ENCODE data around the gene CTNNA3.

The CTNNA3 gene

GRCh38 chr10:66627156-66627555 lies 1068.8 kb downstream of the CTNNA3 start:
- Histone ChIP-seq H3K4me1 (ENCODE audit: control insufficient read depth in 2 of 2, insufficient read depth in 2 of 2, low read length in 2 of 2) (no peaks in the 10 kb centered on the region), H3K9ac (ENCODE audit: low read depth in 1 of 2, low read length in 2 of 2) (no peak overlapping the region), H3K27ac (ENCODE audit: low read depth in 2 of 2, low read length in 2 of 2) (no peak overlapping the region), H3K36me3 (ENCODE audit: control insufficient read depth in 2 of 2, insufficient read depth in 2 of 2, low read length in 2 of 2) (no peaks in the 10 kb centered on the region), H3K9me3 (ENCODE audit: control insufficient read depth in 2 of 2, low read length in 2 of 2) (no peaks in the 10 kb centered on the region), H3K4me3 (ENCODE audit: low read length in 2 of 2) (no peak overlapping the region), H3K27me3 (ENCODE audit: control insufficient read depth in 2 of 2, insufficient read depth in 2 of 2, low read length in 2 of 2) (no peaks in the 10 kb centered on the region)

GRCh38 chr10:66625709-66626590 lies 1070.0 kb downstream of the CTNNA3 start:
- H3K27ac ChIP-seq (ENCODE audit: low read depth in 2 of 2, low read length in 2 of 2): no peak overlapping the region
- H3K4me3 ChIP-seq (ENCODE audit: low read length in 2 of 2): no peak overlapping the region
- H3K9me3 ChIP-seq (ENCODE audit: control insufficient read depth in 2 of 2, low read length in 2 of 2): no peaks in the 10 kb centered on the region
- no peaks in the 10 kb centered on the region for H3K27me3 ChIP-seq (ENCODE audit: control insufficient read depth in 2 of 2, insufficient read depth in 2 of 2, low read length in 2 of 2)
- no peaks in the 10 kb centered on the region for H3K4me1 ChIP-seq (ENCODE audit: control insufficient read depth in 2 of 2, insufficient read depth in 2 of 2, low read length in 2 of 2)
- no peaks in the 10 kb centered on the region for H3K36me3 ChIP-seq (ENCODE audit: control insufficient read depth in 2 of 2, insufficient read depth in 2 of 2, low read length in 2 of 2)
- H3K9ac ChIP-seq (ENCODE audit: low read depth in 1 of 2, low read length in 2 of 2): no peak overlapping the region

DNA sequence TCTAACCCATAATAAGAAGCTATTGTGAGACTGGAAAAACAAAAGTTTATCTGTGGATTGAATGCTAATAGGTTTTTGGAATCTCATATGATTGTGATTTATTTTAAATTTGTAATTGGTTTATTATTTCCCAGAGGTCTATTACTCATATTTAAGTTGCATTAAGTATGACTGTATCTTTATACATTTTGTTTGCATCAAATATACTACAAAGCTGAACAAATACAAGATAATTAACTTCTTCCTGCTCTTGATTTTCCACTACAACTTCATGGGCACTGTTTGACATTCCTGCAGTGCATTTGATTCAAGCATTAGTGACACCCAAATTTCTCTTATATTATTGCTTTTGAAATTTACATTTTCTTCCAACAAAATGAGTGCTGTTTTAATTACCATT lies 1073.9 kb downstream of the CTNNA3 start:
- no peak overlapping the region for H3K4me3 ChIP-seq (ENCODE audit: low read length in 2 of 2)
- no peaks in the 10 kb centered on the region for H3K36me3 ChIP-seq (ENCODE audit: control insufficient read depth in 2 of 2, insufficient read depth in 2 of 2, low read length in 2 of 2)
- no peaks in the 10 kb centered on the region for H3K4me1 ChIP-seq (ENCODE audit: control insufficient read depth in 2 of 2, insufficient read depth in 2 of 2, low read length in 2 of 2)
- no peak overlapping the region for H3K27ac ChIP-seq (ENCODE audit: low read depth in 2 of 2, low read length in 2 of 2)
- H3K9me3 ChIP-seq (ENCODE audit: control insufficient read depth in 2 of 2, low read length in 2 of 2): no peaks in the 10 kb centered on the region
- H3K9ac ChIP-seq (ENCODE audit: low read depth in 1 of 2, low read length in 2 of 2): no peak overlapping the region
- no peaks in the 10 kb centered on the region for H3K27me3 ChIP-seq (ENCODE audit: control insufficient read depth in 2 of 2, insufficient read depth in 2 of 2, low read length in 2 of 2)

- Histone ChIP-seq H3K4me1 (ENCODE audit: control insufficient read depth in 2 of 2, insufficient read depth in 2 of 2, low read length in 2 of 2) (no peaks in the 10 kb centered on the region), H3K9me3 (ENCODE audit: control insufficient read depth in 2 of 2, low read length in 2 of 2) (no peaks in the 10 kb centered on the region), H3K4me3 (ENCODE audit: low read length in 2 of 2) (no peak overlapping the region), H3K36me3 (ENCODE audit: control insufficient read depth in 2 of 2, insufficient read depth in 2 of 2, low read length in 2 of 2) (no peaks in the 10 kb centered on the region), H3K9ac (ENCODE audit: low read depth in 1 of 2, low read length in 2 of 2) (no peak overlapping the region), H3K27ac (ENCODE audit: low read depth in 2 of 2, low read length in 2 of 2) (no peak overlapping the region), H3K27me3 (ENCODE audit: control insufficient read depth in 2 of 2, insufficient read depth in 2 of 2, low read length in 2 of 2) (peaks cover 0 to 3% of the 10 kb centered on the region in 2 donors)
Observed at GRCh38 chr10:66604195-66604594, 1091.8 kb downstream of the CTNNA3 start.

- Histone ChIP-seq H3K4me3 (ENCODE audit: low read length in 2 of 2) (no peak overlapping the region), H3K9ac (ENCODE audit: low read depth in 1 of 2, low read length in 2 of 2) (no peak overlapping the region), H3K27me3 (ENCODE audit: control insufficient read depth in 2 of 2, insufficient read depth in 2 of 2, low read length in 2 of 2) (no peaks in the 10 kb centered on the region), H3K4me1 (ENCODE audit: control insufficient read depth in 2 of 2, insufficient read depth in 2 of 2, low read length in 2 of 2) (no peaks in the 10 kb centered on the region), H3K9me3 (ENCODE audit: control insufficient read depth in 2 of 2, low read length in 2 of 2) (no peaks in the 10 kb centered on the region), H3K36me3 (ENCODE audit: control insufficient read depth in 2 of 2, insufficient read depth in 2 of 2, low read length in 2 of 2) (no peaks in the 10 kb centered on the region), H3K27ac (ENCODE audit: low read depth in 2 of 2, low read length in 2 of 2) (no peak overlapping the region)
Observed at GRCh38 chr10:66591865-66592264, 1104.1 kb downstream of the CTNNA3 start.

DNA sequence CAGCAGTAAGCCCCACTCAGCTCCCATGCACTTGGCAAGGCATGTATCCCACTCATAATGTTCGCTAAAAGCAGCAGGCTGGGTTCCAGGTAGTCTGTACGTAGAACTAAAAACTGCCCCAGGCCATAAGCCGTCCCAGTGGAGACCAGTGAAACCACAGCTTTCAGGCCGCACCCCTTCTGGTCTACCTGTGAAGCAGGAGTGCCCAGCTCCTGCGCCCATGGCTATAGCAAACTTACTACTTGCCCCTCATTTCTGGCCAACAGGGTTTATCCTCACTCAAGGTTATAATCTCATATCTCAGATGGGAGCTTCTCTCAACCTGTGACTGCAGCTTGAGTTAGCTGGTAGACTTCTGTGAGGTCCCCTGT lies 1108.3 kb downstream of the CTNNA3 start:
- Histone ChIP-seq H3K9me3 (ENCODE audit: control insufficient read depth in 2 of 2, low read length in 2 of 2) (no peaks in the 10 kb centered on the region), H3K9ac (ENCODE audit: low read depth in 1 of 2, low read length in 2 of 2) (no peak overlapping the region), H3K27ac (ENCODE audit: low read depth in 2 of 2, low read length in 2 of 2) (no peak overlapping the region), H3K4me1 (ENCODE audit: control insufficient read depth in 2 of 2, insufficient read depth in 2 of 2, low read length in 2 of 2) (no peaks in the 10 kb centered on the region), H3K36me3 (ENCODE audit: control insufficient read depth in 2 of 2, insufficient read depth in 2 of 2, low read length in 2 of 2) (no peaks in the 10 kb centered on the region), H3K27me3 (ENCODE audit: control insufficient read depth in 2 of 2, insufficient read depth in 2 of 2, low read length in 2 of 2) (no peaks in the 10 kb centered on the region), H3K4me3 (ENCODE audit: low read length in 2 of 2) (no peak overlapping the region)

DNA sequence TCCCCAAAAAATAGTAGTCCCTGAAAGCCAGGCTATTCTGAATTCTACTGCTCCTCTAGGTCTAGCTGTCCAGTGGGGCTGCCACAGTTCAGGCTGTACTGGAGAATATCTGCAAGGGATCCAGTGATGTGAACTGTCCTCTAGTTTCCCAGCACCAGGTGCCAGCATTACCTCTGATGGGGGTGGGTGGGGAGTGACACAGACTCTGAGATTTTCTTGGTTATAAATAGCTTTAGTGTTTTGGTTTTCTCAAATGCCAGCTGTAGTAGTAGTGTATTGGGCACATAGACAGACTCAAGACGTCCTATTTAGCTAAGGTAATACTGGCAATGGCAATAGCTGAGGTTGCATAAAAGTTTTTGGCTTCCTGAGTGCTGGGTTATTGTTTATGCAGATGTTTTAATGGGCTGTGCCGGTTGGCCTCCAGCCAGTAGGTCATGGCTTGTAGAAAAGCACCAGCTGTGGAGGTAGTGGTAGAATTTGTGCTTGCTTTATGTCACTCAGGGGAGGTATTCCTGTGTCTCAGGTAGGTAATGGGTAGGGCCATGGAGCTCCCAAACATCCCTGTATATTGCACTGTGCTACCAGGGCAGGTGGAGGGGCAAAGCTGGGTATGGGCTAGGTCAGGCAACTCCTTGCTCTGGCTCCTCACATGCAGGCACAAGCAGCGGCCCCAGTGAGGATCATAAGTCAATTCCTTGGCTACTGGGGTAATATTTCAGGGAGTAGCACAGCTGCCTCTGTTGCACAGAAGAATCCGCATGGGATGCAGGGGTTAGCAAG lies 1108.9 kb downstream of the CTNNA3 start:
- H3K4me3 ChIP-seq (ENCODE audit: low read length in 2 of 2): no peak overlapping the region
- H3K27ac ChIP-seq (ENCODE audit: low read depth in 2 of 2, low read length in 2 of 2): no peak overlapping the region
- H3K27me3 ChIP-seq (ENCODE audit: control insufficient read depth in 2 of 2, insufficient read depth in 2 of 2, low read length in 2 of 2): no peaks in the 10 kb centered on the region
- H3K9ac ChIP-seq (ENCODE audit: low read depth in 1 of 2, low read length in 2 of 2): no peak overlapping the region
- H3K9me3 ChIP-seq (ENCODE audit: control insufficient read depth in 2 of 2, low read length in 2 of 2): no peaks in the 10 kb centered on the region
- H3K36me3 ChIP-seq (ENCODE audit: control insufficient read depth in 2 of 2, insufficient read depth in 2 of 2, low read length in 2 of 2): no peaks in the 10 kb centered on the region
- H3K4me1 ChIP-seq (ENCODE audit: control insufficient read depth in 2 of 2, insufficient read depth in 2 of 2, low read length in 2 of 2): no peaks in the 10 kb centered on the region

- no peaks in the 10 kb centered on the region for H3K4me1 ChIP-seq (ENCODE audit: control insufficient read depth in 2 of 2, insufficient read depth in 2 of 2, low read length in 2 of 2)
- no peaks in the 10 kb centered on the region for H3K27me3 ChIP-seq (ENCODE audit: control insufficient read depth in 2 of 2, insufficient read depth in 2 of 2, low read length in 2 of 2)
- no peak overlapping the region for H3K4me3 ChIP-seq (ENCODE audit: low read length in 2 of 2)
- no peaks in the 10 kb centered on the region for H3K9me3 ChIP-seq (ENCODE audit: control insufficient read depth in 2 of 2, low read length in 2 of 2)
- no peaks in the 10 kb centered on the region for H3K36me3 ChIP-seq (ENCODE audit: control insufficient read depth in 2 of 2, insufficient read depth in 2 of 2, low read length in 2 of 2)
- no peak overlapping the region for H3K9ac ChIP-seq (ENCODE audit: low read depth in 1 of 2, low read length in 2 of 2)
- H3K27ac ChIP-seq (ENCODE audit: low read depth in 2 of 2, low read length in 2 of 2): no peak overlapping the region
Observed at GRCh38 chr10:66586073-66586472, 1109.9 kb downstream of the CTNNA3 start.

GRCh38 chr10:66575251-66575855 lies 1120.6 kb downstream of the CTNNA3 start:
- H3K27me3 ChIP-seq (ENCODE audit: control insufficient read depth in 2 of 2, insufficient read depth in 2 of 2, low read length in 2 of 2): no peaks in the 10 kb centered on the region
- no peak overlapping the region for H3K4me3 ChIP-seq (ENCODE audit: low read length in 2 of 2)
- no peak overlapping the region for H3K27ac ChIP-seq (ENCODE audit: low read depth in 2 of 2, low read length in 2 of 2)
- no peaks in the 10 kb centered on the region for H3K36me3 ChIP-seq (ENCODE audit: control insufficient read depth in 2 of 2, insufficient read depth in 2 of 2, low read length in 2 of 2)
- H3K9ac ChIP-seq (ENCODE audit: low read depth in 1 of 2, low read length in 2 of 2): no peak overlapping the region
- no peaks in the 10 kb centered on the region for H3K9me3 ChIP-seq (ENCODE audit: control insufficient read depth in 2 of 2, low read length in 2 of 2)
- H3K4me1 ChIP-seq (ENCODE audit: control insufficient read depth in 2 of 2, insufficient read depth in 2 of 2, low read length in 2 of 2): no peaks in the 10 kb centered on the region

GRCh38 chr10:66572700-66573099 lies 1123.3 kb downstream of the CTNNA3 start:
- Histone ChIP-seq H3K27me3 (ENCODE audit: control insufficient read depth in 2 of 2, insufficient read depth in 2 of 2, low read length in 2 of 2) (no peaks in the 10 kb centered on the region), H3K4me1 (ENCODE audit: control insufficient read depth in 2 of 2, insufficient read depth in 2 of 2, low read length in 2 of 2) (no peaks in the 10 kb centered on the region), H3K36me3 (ENCODE audit: control insufficient read depth in 2 of 2, insufficient read depth in 2 of 2, low read length in 2 of 2) (no peaks in the 10 kb centered on the region), H3K4me3 (ENCODE audit: low read length in 2 of 2) (no peak overlapping the region), H3K9ac (ENCODE audit: low read depth in 1 of 2, low read length in 2 of 2) (no peak overlapping the region), H3K27ac (ENCODE audit: low read depth in 2 of 2, low read length in 2 of 2) (no peak overlapping the region), H3K9me3 (ENCODE audit: control insufficient read depth in 2 of 2, low read length in 2 of 2) (no peaks in the 10 kb centered on the region)
